ENCODE results near the gene PLLP. TPM values are rescaled to one million over a fixed set of nuclear protein-coding genes. Genes with fewer than 3 reads are reported as not detected.

PLLP gene
- polyA plus RNA-seq, 4 donors, result 19.4 to 24.4 (median 21.1) TPM

DNA sequence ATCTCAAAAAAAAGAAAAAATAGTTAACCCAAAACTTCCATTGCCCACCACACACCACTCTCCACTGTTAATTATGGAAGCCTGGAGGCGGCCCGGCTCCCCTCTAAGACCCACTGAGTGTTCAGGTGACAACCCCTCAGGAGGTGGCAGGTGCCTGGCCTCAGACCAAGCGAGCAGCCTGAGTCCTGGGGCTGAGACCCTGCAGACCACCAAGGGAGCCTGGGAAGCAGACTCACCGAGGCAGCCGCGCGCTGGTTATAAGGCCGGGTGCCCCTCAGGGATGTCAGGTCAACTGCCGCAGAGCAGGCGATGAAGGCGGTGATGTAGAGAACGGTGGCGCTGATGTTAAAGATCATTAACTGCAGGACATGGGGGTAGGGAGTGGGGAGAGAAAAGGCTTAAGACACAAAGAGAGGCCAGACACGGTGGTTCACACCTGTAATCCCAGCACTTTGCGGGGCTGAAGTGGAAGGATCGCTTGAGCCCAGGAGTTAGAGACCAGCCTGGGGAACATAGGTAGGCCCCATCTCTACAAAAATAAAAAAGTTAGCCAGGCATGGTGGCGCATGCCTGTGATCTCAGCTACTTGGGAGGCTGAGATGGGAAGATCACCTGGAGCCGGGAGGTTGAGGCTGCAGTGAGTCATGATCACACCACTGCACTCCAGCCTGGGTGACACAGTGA is 26.1 kb downstream of the PLLP start:
- DNase-seq (ENCODE audit: low read depth in 4 of 4, low spot score in 3 of 4), result no peak

DNA sequence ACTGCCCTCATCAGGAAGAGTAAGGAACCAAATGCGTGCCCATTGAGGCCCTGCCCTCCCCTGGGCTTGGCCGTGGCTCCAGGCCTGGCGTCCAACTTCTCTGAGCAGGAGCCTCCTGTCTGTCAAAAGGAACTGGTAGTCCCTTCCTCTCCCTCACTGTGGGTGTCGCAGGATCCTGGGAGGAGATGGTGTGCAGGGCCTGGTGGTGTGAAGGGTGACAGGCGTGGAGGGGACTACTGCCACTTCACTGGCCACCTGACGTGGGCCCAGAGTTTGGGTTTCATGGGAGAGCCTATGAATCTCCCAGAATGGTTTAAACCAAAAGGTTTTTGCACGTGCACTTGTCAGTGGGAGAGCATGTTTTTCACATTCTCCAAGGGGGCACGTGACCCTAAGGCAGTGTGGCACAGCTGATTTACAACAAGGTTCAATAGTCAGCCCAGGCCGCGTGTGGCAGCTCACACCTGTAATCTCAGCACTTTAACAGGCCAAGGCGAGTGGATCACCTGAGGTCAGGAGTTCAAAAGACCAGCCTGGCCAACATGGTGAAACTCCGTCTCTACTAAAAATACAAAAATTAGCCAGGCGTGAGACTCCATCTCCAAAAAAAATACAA is 26.9 kb downstream of the PLLP start:
- DNase-seq (ENCODE audit: low read depth in 4 of 4, low spot score in 3 of 4), result no peak

DNA sequence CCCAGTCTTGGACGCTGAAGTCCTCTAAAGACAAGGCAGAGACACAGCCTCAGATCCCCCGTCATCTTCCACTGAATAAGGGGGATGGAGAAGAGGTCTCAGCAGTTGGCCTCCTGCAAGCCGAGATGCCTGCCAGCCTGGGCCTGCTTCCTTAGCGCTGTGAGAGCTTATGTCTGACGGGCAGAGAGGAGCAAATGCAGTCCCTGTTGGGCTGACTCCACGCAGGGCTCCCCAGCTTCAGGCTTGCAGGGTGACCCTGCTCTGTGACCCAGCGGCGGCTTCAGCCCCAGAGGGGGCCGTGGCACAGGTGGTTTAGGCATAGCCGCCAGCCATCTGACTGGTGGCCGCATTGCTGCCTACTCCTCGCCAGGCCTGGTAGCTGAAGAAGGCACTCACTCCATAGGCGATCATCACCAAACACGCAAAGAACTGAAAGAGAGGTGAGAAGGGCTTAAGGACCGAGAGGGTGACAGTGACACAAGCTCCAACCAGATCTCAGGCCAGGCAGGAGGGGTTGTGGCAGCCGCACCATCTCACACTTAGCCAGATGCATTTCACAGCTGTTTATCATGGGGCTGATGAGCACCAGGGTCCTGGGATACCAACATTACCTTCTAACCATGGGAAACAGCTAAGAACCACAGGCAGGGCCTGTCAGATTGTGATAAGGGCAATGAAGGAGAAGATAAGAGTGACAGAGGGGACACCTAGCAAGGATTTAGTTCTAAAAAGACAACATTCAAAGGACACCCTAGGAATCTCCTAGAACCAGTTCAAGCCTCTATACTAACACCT is 27.7 kb downstream of the PLLP start:
- DNase-seq (ENCODE audit: low read depth in 4 of 4, low spot score in 3 of 4), result no peak

DNA sequence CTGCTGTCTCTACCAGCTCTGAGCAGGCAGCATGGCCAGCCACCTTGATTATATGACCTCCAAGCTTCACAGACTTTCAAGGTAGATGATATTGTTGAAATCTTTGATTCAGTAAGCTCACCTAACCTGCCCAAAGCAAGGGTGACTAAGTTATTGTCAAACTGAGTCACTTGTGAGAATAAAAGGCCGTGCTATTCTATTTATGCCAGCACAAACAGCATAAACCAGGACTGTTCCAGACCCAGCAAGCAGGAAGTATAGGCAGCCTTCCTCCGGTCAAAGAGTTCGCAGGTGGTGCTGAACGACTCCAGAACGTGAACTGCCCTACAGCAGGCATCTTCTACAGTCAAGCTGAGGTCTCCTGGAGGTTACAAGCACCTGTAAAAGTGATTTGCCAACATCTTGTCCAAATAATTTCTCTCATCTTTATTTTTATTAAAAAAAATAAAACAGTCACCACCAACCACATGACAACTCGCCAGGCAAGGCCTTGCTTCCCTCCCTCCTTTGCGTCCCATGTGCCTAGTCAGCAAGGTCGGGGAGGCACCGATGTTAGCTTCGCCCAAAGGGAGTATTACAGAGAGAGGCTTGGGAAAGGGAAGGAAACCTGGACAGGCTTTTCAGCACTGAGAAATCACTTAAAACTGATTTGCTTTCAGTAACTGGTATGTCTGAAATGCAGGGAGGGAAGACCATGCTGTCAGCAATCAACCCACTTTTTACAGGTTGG is 28.6 kb downstream of the PLLP start:
- DNase-seq (ENCODE audit: low read depth in 4 of 4, low spot score in 3 of 4), result no peak

DNA sequence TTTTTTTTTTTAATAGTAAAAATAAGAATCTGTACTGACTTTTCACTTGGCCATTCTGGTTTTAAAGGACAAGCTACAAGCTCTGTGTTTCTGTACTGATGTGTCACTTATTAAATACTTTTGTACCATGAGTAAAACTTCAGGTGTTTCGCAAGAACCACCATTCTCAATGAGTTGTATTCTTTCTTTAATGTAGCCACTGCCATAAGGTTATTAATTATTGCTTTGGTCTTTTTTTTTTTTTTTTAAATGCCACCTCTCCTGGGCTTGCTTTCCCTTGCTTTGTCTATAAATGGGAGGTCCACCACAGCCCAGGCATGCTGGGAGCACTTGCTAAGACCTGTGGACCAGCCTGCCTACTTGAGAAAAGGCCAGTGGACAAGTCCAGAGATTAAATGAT is 31.0 kb downstream of the PLLP start:
- no peak for DNase-seq (ENCODE audit: low read depth in 4 of 4, low spot score in 3 of 4)

DNA sequence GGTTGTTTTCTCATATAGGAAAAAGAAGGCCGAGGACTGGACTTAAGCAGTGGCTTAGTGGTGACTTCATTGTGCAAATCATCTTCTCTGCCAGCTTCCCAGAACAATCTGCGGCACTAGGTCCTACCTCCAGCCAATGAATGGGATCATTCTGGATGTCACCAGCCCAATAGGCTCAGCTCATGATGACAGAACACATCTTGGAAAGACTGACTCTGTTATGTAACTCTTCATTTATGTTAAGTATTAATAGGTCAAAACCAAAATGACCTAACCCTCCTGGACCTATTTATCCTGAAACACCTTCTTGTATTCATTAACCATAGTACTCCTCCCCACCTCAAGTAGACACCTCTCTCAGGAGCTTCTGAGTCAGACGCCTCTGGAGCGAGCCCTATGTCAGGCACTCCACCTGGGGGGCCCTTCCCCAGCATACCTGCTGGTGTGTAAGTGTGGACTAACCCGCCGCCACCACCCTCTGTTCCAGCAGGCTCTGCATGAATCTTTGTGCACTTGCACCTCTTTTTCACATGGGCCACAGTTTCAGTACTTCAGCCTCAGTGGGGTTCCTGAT is 32.2 kb downstream of the PLLP start:
- no peak for DNase-seq (ENCODE audit: low read depth in 4 of 4, low spot score in 3 of 4)

DNA sequence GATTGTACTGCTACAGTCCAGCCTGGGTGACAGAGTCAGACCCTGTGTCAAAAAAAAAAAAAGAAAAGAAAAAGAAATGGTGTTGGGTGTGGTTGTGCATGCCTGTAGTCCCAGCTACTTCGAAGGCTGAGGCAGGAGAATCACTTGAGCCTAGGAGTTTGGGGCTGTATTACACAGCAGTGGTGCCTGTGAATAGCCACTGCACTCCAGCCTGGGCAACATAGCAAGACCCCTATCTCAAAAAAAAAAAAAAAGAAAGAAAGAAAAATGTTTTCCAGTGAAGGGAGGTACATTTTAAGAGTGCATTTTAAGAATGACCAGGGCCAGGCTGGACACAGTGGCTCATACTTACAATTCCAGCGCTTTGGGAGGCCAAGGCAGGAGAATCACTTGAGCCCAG is 33.1 kb downstream of the PLLP start:
- DNase-seq (ENCODE audit: low read depth in 4 of 4, low spot score in 3 of 4), result no peak

DNA sequence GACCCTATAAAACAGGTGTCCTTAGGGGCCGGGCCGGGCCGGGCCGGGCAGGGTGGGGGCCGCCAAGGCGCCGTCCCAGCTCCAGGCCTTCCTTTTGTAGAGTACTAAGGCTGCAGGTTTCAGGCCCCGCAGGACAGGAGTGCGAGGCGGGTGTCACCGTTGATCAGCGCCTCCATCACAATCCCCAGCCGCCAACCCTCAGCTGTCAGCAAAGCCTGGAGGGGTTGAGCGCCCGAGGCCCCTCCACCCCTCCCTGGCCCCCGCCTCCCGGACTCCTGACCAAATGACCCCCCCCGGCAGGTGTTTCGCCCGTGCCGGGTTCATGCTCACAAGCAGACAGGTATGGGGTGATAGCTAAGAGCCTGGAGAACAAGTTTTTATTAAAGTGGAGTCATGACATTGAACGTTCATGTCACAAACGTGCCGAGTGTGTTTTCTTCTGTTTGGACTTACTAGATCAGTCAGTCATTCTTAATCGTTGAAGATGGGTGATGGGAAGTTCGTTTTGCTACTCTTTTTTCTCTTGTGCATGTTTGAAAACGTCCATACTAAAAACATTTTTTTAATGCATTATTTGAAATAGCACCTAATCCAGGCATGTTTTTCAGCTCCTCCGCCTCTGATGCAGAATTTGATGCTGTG is 38.9 kb downstream of the PLLP start:
- no peak for DNase-seq (ENCODE audit: low read depth in 4 of 4, low spot score in 3 of 4)

DNA sequence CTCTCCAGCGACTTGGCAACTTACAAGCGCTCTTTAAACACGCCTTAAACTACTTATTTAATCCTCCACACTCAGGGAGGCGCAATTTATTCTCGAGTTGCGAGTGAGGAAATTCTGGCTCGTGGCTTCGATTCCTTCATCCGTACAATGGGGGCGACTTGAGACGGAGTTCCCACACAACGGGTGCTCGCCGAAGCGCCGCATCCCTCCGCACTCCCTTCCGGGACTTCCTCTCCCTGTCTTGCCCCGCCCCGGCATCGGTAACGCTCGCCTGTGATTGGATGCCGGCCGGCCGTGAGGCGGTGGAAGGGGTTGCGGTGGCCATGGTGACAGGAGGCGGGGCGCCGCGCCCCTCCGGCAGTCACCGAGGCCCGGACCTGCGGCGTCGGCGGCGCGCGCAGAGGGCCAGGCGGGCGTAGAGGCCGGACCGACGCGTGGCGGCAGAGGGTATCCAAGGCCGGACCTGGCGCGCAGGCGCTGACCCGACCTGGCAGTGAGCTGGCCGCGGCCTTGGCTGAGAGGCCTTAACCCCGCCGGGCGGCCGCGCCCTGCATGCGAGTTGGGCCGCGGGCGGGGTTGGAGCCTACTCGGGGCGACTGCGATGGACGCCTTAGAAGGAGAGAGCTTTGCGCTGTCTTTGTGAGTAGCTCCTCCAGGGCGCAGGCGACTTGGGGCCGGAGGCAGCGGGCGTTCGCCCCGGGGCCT is 39.6 kb downstream of the PLLP start, which contains the start of gene ARL2BP:
ARL2BP (plus strand) TSS at position 493 of the 705 bp plus-strand sequence; CDS start at position 602, 109 bp downstream.
- DNase-seq (ENCODE audit: low read depth in 4 of 4, low spot score in 3 of 4), result peak; percentile 91 to 94 (median 92)

DNA sequence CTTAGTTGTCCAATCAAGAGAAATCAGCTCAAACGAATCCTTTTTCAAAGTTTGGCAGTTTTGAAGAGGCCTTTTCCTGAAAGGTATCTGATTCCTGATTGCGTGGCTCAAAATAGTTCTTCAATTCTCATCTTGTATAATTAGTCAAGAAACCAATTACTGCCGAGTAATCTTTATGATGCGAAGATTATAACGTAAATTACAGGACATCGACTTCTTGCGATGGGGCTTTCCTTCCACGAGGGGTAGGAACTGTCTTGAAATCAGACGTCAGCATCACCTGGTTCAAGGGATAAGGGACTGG is 40.1 kb downstream of the PLLP start:
- DNase-seq (ENCODE audit: low read depth in 4 of 4, low spot score in 3 of 4), result no peak

DNA sequence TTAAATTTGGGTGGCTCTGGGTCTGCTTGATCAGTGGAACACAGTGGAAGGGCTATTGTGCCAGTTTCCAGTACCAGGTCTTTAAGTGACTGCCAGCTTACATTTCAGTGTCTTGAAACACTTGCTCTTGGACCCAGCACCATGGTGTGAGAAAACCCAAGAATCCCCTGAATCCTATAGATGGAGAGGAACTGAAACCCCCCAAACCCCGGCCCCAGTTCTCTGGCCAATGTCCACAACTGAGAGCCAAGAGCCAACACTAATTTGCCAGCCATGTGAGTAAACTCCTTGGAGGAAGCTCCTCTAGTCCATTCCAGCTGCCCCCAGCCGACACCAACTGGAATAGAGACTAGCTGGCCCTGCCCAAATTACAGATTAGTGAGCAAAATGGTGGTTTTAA is 41.8 kb downstream of the PLLP start:
- DNase-seq (ENCODE audit: low read depth in 4 of 4, low spot score in 3 of 4), result no peak

DNA sequence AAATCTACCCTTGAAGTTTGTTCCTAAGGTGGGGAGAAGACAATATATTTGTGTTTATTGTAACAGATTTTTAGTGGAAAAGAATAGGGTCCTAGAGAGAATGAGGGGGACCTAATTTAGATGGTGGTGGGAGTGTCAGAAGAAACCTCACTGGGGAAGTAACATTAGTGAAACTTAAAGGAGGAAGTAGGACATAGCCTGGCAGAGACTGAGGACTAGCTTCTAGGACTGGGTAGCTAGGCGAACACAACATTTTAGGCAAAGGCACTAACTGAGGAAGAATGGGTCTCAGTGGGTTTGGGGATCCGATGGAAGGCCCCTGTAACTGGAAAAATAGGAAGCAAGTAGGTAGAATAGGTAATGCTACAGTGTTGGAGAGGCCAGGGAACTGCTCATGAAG is 43.6 kb downstream of the PLLP start:
- DNase-seq (ENCODE audit: low read depth in 4 of 4, low spot score in 3 of 4), result no peak

DNA sequence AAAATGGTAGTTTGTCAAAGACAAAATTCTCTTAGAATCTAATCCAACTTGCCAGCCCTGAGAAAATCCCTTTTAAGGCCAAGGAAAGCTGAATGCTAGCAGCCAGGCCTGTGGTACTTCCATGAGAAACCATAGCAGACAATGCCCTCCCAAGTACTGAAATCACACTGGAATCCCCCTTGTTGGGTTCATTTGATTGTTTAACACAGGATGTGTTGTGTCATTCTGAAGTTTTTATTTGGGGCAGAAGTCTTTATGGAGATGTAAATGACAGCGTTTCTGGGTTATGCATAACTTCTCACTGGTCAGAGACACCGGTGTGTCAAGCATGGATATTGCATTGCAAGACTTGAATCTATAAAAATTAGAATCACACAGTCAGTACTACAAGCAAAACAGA is 45.4 kb downstream of the PLLP start:
- DNase-seq (ENCODE audit: low read depth in 4 of 4, low spot score in 3 of 4), result no peak

DNA sequence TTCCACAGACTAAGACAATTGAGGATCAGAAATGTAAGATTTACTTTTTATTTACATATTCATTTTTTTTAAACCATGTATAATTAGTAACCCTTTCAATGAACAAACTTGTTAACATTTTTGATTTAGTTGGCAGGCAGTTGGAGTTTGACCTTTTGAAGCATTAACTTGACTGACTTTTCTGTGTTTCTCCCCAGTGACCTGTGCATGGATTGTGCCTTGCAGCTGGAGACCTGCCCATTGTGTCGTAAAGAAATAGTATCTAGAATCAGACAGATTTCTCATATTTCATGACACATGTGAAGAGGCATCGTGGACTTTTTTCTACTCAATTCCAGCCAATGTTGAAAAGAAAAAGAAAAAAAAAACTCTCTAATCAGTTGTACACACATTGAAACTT is 45.8 kb downstream of the PLLP start:
- no peak for DNase-seq (ENCODE audit: low read depth in 4 of 4, low spot score in 3 of 4)

DNA sequence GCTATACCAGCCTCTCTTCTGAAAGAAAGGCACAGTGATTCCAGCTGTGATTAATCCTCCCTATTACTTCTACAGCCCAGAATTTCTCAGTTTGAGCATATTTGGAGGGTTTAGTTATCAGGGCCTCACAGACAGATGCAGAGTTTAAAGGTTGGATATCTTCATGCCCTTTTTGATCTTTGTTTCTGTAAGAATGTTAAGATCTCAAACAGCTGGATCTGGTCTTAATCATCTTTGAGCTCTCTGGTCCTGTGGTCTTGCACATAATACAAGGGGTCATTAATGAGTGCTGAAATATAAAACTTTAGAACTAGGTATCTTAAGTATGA is 48.5 kb downstream of the PLLP start:
- DNase-seq (ENCODE audit: low read depth in 4 of 4, low spot score in 3 of 4), result no peak

DNA sequence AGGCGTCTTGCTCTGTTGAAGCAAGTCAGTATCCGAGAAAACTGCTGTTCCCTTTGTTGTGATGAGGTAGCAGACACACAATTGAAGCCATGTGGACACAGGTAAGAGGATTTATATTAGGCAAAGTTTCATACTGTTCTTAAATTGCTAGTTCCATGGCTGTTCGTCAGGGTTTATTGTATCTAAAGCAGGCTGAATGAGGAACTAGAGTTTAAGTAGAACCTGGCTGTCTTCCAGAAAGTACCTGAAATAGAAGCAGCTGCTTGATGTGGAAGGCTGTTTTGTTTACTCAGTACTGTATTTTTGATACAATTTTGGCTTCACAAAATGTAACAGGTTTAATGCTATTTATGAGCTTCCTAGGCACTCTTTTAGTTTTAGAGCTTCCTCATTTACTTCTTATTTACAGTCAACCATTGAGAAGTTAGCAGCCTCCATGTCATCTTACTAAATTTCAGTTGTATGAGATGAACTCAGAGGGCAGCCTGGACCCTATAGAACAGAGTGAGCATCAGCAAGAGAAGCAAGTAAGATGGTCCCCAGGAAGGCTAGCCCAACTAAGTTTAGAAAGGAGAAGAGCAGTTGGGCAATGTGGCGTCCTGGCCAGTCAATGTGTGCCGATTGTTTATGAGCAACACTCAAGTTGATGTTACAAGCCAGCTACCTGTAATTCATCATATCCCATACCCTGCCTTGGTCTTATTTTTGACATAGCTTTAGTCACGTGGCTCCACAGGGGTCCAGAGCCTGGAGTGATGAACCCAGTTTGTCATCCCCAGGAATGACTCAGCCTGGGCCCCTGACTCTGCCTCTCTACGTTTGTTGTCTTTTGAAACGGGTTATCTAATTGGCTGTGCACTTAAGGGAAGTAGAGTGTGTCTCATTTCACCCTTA is 49.1 kb downstream of the PLLP start:
- no peak for DNase-seq (ENCODE audit: low read depth in 4 of 4, low spot score in 3 of 4)

DNA sequence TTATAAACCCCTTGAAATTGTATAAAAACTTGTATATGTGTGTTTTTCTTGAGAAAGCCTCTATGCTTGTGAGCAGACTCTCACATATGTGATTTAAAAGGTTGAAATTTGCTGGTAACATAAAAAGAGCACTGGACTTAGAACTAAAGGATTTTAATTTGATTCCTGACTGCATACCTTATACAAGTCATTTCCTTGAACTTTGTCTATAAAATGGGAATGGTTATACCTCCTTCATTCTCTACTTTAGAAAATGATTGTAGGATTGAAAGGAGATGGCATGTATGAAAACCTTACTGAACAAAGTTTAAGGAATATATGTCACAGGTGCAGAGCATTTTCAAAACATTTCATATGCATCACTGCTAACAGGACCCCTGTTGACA is 49.8 kb downstream of the PLLP start:
- no peak for DNase-seq (ENCODE audit: low read depth in 4 of 4, low spot score in 3 of 4)

DNA sequence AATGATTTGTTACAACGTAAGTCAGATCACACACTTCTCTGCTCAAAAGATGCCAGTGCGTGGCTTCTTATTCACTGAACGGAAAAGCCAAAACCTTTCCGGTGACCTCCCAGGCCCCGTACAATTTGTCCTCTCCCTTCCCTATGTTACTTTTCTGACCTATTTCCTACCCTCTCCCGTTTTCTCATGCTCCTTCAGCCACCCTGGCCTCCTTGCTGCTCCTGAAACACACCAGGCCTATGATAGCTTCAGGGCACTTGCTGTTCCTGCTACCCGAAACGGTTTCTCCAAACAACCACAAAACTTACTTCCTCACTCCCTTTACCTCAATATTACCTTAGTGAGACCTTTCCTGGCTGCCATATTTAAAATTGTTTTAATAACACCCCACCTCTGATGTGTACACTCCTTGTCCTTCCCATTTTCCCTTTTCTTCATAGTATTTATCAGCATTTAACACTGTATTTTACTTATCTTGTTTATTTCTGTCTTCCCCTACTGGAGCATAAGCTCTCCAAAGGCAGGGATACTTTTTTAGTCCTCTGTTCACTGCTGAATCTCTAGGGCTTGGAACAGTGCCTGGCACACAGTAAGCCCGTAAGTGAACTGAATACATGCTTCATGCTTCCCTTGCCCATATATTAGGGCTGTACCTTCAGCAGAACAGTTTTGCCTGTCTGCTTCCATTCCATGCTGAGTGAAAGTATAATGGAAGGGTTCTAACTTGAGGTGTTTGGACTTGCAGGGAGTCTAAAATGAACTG is 50.3 kb downstream of the PLLP start:
- no peak for DNase-seq (ENCODE audit: low read depth in 4 of 4, low spot score in 3 of 4)
